OCI-LY1 (cell line): ENCODE measurements around the gene SMYD3.

Experiments used
- H2AFZ ChIP-seq: fragments of 200-600 bp; sonication (generic), shearing (Covaris generic); 2 replicates; pipeline ENCODE4 v1.6.0; 2014; ENCODE audit warnings: antibody characterized with exemption, mild to moderate bottlenecking, low read length
- H3F3A ChIP-seq: fragments of 200-600 bp; sonication (generic), shearing (Covaris generic); 2 replicates; pipeline ENCODE4 v1.6.0; 2014; ENCODE audit warnings: mild to moderate bottlenecking, antibody characterized with exemption, low read length, moderate library complexity; ENCODE audit not compliant: insufficient read depth
- H3K27ac ChIP-seq: fragments of 200-600 bp; sonication (generic); 2 replicates; pipeline ENCODE4 v1.5.1; 2014; ENCODE audit warnings: low read length, mixed run types, mild to moderate bottlenecking, low read depth; ENCODE audit not compliant: poor library complexity, severe bottlenecking
- H3K27me3 ChIP-seq: fragments of 200-600 bp; sonication (generic); 2 replicates; pipeline ENCODE4 v1.6.0; 2014; ENCODE audit warnings: antibody characterized with exemption, mild to moderate bottlenecking, low read length, moderate library complexity; ENCODE audit not compliant: insufficient read depth
- H3K36me3 ChIP-seq: fragments of 200-600 bp; sonication (generic); 2 replicates; pipeline ENCODE4 v1.6.1; 2014; ENCODE audit warnings: mild to moderate bottlenecking, antibody characterized with exemption, low read length, moderate library complexity, mixed read lengths; ENCODE audit not compliant: insufficient read depth
- H3K4me1 ChIP-seq: fragments of 200-600 bp; sonication (generic); 2 replicates; pipeline ENCODE4 v1.5.1; 2014; ENCODE audit warnings: mild to moderate bottlenecking, low read length, moderate library complexity; ENCODE audit not compliant: insufficient read depth, severe bottlenecking
- H3K4me2 ChIP-seq: fragments of 200-600 bp; sonication (generic), shearing (Covaris generic); 2 replicates; pipeline ENCODE4 v1.6.1; 2014; ENCODE audit warnings: low read length
- H3K4me3 ChIP-seq: fragments of 200-600 bp; sonication (generic); 2 replicates; pipeline ENCODE4 v1.5.1; 2014; ENCODE audit warnings: low read length, low read depth, mild to moderate bottlenecking, mixed read lengths; ENCODE audit not compliant: poor library complexity, severe bottlenecking
- H3K79me2 ChIP-seq: fragments of 200-600 bp; shearing (Covaris generic); 2 replicates; pipeline ENCODE4 v1.6.1; 2016; ENCODE audit warnings: mixed run types, low read length, mixed read lengths; ENCODE audit not compliant: insufficient read depth
- H3K9ac ChIP-seq: fragments of 200-600 bp; sonication (generic), shearing (Covaris generic); 2 replicates; pipeline ENCODE4 v1.6.1; 2014; ENCODE audit warnings: mild to moderate bottlenecking, low read length, mixed read lengths
- H3K9me2 ChIP-seq: fragments of 200-600 bp; sonication (generic), shearing (Covaris generic); 2 replicates; pipeline ENCODE4 v1.6.1; 2014; ENCODE audit warnings: low read depth, mild to moderate bottlenecking, low read length, mixed read lengths
- H3K9me3 ChIP-seq: fragments of 200-600 bp; shearing (Covaris generic); 2 replicates; pipeline ENCODE4 v1.6.1; 2014; ENCODE audit warnings: low read length, mixed read lengths
- H4K20me1 ChIP-seq: fragments of 200-600 bp; sonication (generic), shearing (Covaris generic); 2 replicates; pipeline ENCODE4 v1.6.0; 2016; ENCODE audit warnings: mild to moderate bottlenecking, low read length; ENCODE audit not compliant: insufficient read depth
- EZH2 ChIP-seq: fragments of 200-600 bp; sonication (generic), shearing (Covaris generic); IDR thresholded peaks from 2 replicates; pipeline ENCODE4 v1.8.0; 2017; ENCODE audit warnings: borderline replicate concordance, mixed run types, mild to moderate bottlenecking, antibody characterized with exemption, low read length, moderate library complexity, mixed read lengths
- TF ChIP-seq, protein P1 (sequence below): fragments of 200-600 bp; sonication (generic), shearing (Covaris generic); IDR thresholded peaks from 2 replicates; pipeline ENCODE4 v1.5.1; 2017; ENCODE audit warnings: mild to moderate bottlenecking, antibody characterized with exemption, low read length, moderate library complexity, mixed read lengths

SMYD3 gene

DNA sequence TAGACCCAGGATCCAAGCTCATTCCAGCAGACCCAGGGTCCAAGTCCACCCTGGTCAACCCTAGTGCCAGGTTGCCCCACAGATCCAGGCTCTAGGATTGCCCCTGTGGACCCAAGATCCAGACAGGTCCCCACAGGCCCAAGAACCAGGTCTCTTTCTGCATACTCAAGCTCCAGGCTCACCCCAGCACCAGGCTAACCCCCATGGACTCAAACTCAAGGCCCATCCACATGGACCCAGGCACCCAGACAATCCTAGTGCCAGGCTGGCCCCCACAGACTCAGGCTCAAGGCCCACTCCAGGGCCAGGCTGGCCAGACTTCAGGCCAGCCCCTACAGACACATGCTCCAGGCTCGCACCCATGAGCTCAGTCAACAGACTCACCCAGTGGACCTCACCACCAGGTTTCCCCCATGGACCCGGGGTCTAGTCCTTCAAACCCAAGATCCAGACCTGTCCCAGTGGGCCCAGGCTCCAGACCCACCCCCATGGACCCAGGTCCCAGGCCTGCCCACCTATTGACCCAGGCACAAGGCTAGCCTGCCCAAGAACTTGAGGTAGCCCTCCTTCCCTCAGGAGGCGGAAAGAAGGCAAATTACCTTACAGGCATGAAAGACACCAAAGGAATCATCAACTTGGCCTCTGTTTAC is 124.4 kb downstream of the SMYD3 start:
- Histone ChIP-seq H3K36me3 (no peaks in the 10 kb centered on the region), H4K20me1 (no peaks in the 10 kb centered on the region; the same call in 1 of the 2 replicates), H3K27ac (no peak overlapping the region), H3K9me2 (no peaks in the 10 kb centered on the region), H3K27me3 (no peaks in the 10 kb centered on the region), H2AFZ (no peak overlapping the region), H3F3A (no peaks in the 10 kb centered on the region), H3K4me1 (no peaks in the 10 kb centered on the region), H3K9ac (no peak overlapping the region), H3K79me2 (peaks cover 4% of the 10 kb centered on the region; the same call in 1 of the 2 replicates), H3K9me3 (no peaks in the 10 kb centered on the region), H3K4me3 (no peak overlapping the region), H3K4me2 (no peak overlapping the region)
- TF ChIP-seq, protein P1, sequence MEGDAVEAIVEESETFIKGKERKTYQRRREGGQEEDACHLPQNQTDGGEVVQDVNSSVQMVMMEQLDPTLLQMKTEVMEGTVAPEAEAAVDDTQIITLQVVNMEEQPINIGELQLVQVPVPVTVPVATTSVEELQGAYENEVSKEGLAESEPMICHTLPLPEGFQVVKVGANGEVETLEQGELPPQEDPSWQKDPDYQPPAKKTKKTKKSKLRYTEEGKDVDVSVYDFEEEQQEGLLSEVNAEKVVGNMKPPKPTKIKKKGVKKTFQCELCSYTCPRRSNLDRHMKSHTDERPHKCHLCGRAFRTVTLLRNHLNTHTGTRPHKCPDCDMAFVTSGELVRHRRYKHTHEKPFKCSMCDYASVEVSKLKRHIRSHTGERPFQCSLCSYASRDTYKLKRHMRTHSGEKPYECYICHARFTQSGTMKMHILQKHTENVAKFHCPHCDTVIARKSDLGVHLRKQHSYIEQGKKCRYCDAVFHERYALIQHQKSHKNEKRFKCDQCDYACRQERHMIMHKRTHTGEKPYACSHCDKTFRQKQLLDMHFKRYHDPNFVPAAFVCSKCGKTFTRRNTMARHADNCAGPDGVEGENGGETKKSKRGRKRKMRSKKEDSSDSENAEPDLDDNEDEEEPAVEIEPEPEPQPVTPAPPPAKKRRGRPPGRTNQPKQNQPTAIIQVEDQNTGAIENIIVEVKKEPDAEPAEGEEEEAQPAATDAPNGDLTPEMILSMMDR, result no peak
- no peak for TF ChIP-seq EZH2

DNA sequence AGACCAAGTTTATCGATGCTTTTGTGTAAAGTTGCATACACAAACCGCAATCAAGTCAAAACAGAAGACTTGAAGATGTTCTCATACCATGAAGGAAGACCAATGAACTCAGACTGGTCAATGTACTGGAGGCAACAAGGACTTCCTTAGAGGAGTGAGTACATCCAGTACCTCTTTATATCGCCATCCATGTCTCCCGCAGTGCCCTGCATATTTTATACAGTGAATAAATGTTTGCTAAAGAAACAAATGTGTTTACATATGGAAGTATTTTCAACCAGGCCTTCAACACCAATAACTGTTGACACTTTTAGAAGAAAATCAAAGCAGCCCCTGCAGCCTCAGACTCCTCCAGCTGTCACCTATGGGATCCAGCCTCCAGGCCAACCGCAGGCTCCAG is 125.6 kb downstream of the SMYD3 start:
- Histone ChIP-seq H3K9me3 (no peaks in the 10 kb centered on the region), H3K27ac (no peak overlapping the region)
- TF ChIP-seq EZH2, result no peak
- TF ChIP-seq, protein P1, result no peak

DNA sequence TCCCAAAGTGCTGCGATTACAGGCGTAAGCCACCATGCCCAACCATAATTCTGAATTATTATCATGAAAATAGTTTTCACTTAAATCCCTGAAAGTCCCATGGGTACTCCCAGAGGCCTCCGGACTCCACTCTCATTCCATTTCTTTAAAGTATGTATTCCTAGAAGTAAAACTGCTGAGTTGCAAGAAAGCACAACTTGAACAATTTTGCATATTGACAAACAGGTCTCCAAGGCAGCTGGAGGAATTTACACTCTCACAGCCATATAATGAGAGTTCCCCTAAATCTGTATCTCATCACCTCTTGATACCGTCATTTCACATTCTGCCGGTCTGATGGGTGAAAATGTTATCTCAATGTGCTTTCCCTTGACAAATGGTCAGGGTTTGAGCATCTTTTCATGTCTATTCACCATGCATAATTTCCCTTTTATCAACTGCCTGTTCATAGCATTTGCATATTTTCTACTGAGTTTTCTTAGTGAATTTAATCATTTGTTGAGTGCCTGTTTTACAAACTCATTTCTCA is 129.4 kb downstream of the SMYD3 start:
- Histone ChIP-seq H3K4me3 (no peak overlapping the region), H3K9ac (no peak overlapping the region), H4K20me1 (no peaks in the 10 kb centered on the region), H3K9me2 (no peaks in the 10 kb centered on the region), H3K9me3 (no peaks in the 10 kb centered on the region), H3K36me3 (no peaks in the 10 kb centered on the region), H3F3A (no peaks in the 10 kb centered on the region), H3K4me2 (no peak overlapping the region), H3K4me1 (no peaks in the 10 kb centered on the region), H3K27me3 (no peaks in the 10 kb centered on the region), H3K27ac (no peak overlapping the region), H2AFZ (no peak overlapping the region), H3K79me2 (peaks cover 4% of the 10 kb centered on the region; the same call in 1 of the 2 replicates)
- TF ChIP-seq EZH2, result no peak
- TF ChIP-seq, protein P1, result no peak

More for the DNA sequence above, 125.6 kb downstream of the SMYD3 start:
- no peaks in the 10 kb centered on the region for H3K36me3 ChIP-seq
- no peaks in the 10 kb centered on the region for H3F3A ChIP-seq
- no peak overlapping the region for H3K9ac ChIP-seq
- no peaks in the 10 kb centered on the region for H3K27me3 ChIP-seq
- no peak overlapping the region for H2AFZ ChIP-seq
- H3K4me1 ChIP-seq, result no peaks in the 10 kb centered on the region
- H3K79me2 ChIP-seq, result peaks cover 4% of the 10 kb centered on the region; the same call in 1 of the 2 replicates
- H4K20me1 ChIP-seq, result no peaks in the 10 kb centered on the region
- no peak overlapping the region for H3K4me3 ChIP-seq
- H3K4me2 ChIP-seq, result no peak overlapping the region
- no peaks in the 10 kb centered on the region for H3K9me2 ChIP-seq
